Urinary bladder (tissue), 4 donors: ENCODE data around the gene DPPA3. TPM values are rescaled to one million over a fixed set of nuclear protein-coding genes. Genes with fewer than 3 reads are reported as not detected.
"Not testable (repeated sequence)": the region's sequence is repeated elsewhere in the genome, so short reads cannot be mapped to it uniquely, and the experiment has no call there.

Source experiments
- DNase-seq: peaks from one replicate; pipeline ENCODE4 v3.0.0-alpha.2; 2015; ENCODE audit errors: extremely low spot score
- H3K27ac ChIP-seq: one replicate; pipeline ENCODE4 v1.5.1; 2013; ENCODE audit warnings: low read depth, mild to moderate bottlenecking, moderate library complexity
- H3K36me3 ChIP-seq: one replicate; pipeline ENCODE4 v1.6.1; 2013; ENCODE audit warnings: mild to moderate bottlenecking, moderate library complexity; ENCODE audit not compliant: insufficient read depth
- H3K4me1 ChIP-seq: one replicate; pipeline ENCODE4 v1.6.1; 2013; ENCODE audit warnings: mild to moderate bottlenecking, moderate library complexity; ENCODE audit not compliant: insufficient read depth
- H3K4me3 ChIP-seq: one replicate; pipeline ENCODE4 v1.5.1; 2013; ENCODE audit warnings: low read depth, low read length
- WGBS: extraction: QIAGEN DNeasy Blood & Tissue Kit; methylation state at CpG from one replicate; pipeline ENCODE4 v1.1.7; 2013; 5-methylcytosine and 5-hydroxymethylcytosine counted together
- polyA plus RNA-seq: library from polyadenylated mRNA; stranded (reverse); fragments of 200-250 nt; gene quantifications from one replicate; pipeline ENCODE4 v1.2.3, GENCODE V29; 2013
- total RNA-seq: library from RNA; depleted of rRNA; stranded (reverse); fragments of >200 nt; gene quantifications from one replicate; pipeline ENCODE4 v1.2.3, GENCODE V29; 2014
- donor health status: healthy with polysubstance abuse.
- donor health status: healthy.

The DPPA3 gene
- total and polyA plus RNA-seq, 2 donors = not detected

GRCh38 chr12:7751394-7751793, 40.2 kb downstream of the DPPA3 start:
- WGBS = 86% methylated on average over 20 of the region's 20 CpGs
- Histone ChIP-seq H3K4me3 (no peak overlapping the region), H3K36me3 (no peaks in the 10 kb centered on the region), H3K4me1 (no peaks in the 10 kb centered on the region), H3K27ac (no peak overlapping the region)
- DNase-seq = no peak

GRCh38 chr12:7751941-7752922, 41.0 kb downstream of the DPPA3 start:
- not testable (repeated sequence) for H3K36me3 ChIP-seq, DNase-seq, H3K4me3 ChIP-seq, H3K27ac ChIP-seq, H3K4me1 ChIP-seq
- 93% methylated on average over 41 of the region's 48 CpGs for WGBS

- not testable (repeated sequence) for H3K36me3 ChIP-seq, DNase-seq, H3K4me3 ChIP-seq, H3K27ac ChIP-seq, H3K4me1 ChIP-seq
- WGBS = 91% methylated on average over 9 of the region's 9 CpGs
Measured at GRCh38 chr12:7755668-7756067, 44.4 kb downstream of the DPPA3 start.

GRCh38 chr12:7756993-7757392, 45.8 kb downstream of the DPPA3 start:
- no peak for DNase-seq
- H3K4me1 ChIP-seq = no peaks in the 10 kb centered on the region
- WGBS = 61% methylated on average over 2 of the region's 2 CpGs
- no peak overlapping the region for H3K4me3 ChIP-seq
- no peak overlapping the region for H3K27ac ChIP-seq
- no peaks in the 10 kb centered on the region for H3K36me3 ChIP-seq

- DNase-seq = no peak
- no peak overlapping the region for H3K4me3 ChIP-seq
- no peaks in the 10 kb centered on the region for H3K36me3 ChIP-seq
- no peaks in the 10 kb centered on the region for H3K4me1 ChIP-seq
- H3K27ac ChIP-seq = no peak overlapping the region
- WGBS = 46% methylated on average over 9 of the region's 9 CpGs
Measured at GRCh38 chr12:7758766-7759140, 47.5 kb downstream of the DPPA3 start.

Other genes with a start within 250 kb of the DPPA3 start
- gene CD163, start 207.7 kb upstream of the DPPA3 start, total RNA-seq = 19.1 TPM
- 243 TPM for gene CD163, start 207.7 kb upstream of the DPPA3 start, polyA plus RNA-seq
- not detected for gene APOBEC1, start 45.5 kb upstream of the DPPA3 start, total RNA-seq
- not detected for gene APOBEC1, start 45.5 kb upstream of the DPPA3 start, polyA plus RNA-seq
- gene GDF3, start 15.7 kb upstream of the DPPA3 start, total RNA-seq = not detected
- 0.20 TPM for gene GDF3, start 15.7 kb upstream of the DPPA3 start, polyA plus RNA-seq
- not detected for gene CLEC4C, start 35.9 kb downstream of the DPPA3 start, total RNA-seq
- not detected for gene CLEC4C, start 35.9 kb downstream of the DPPA3 start, polyA plus RNA-seq
- not detected for gene NANOGNB, start 53.8 kb downstream of the DPPA3 start, total RNA-seq
- gene NANOGNB, start 53.8 kb downstream of the DPPA3 start, polyA plus RNA-seq = not detected
- gene NANOG, start 78.0 kb downstream of the DPPA3 start, total RNA-seq = 0.21 TPM
- gene NANOG, start 78.0 kb downstream of the DPPA3 start, polyA plus RNA-seq = not detected
- 0.32 TPM for gene SLC2A14, start 161.5 kb downstream of the DPPA3 start, total RNA-seq
- gene SLC2A14, start 161.5 kb downstream of the DPPA3 start, polyA plus RNA-seq = 0.25 TPM
- gene SLC2A3, start 224.8 kb downstream of the DPPA3 start, total RNA-seq = 76.9 TPM
- gene SLC2A3, start 224.8 kb downstream of the DPPA3 start, polyA plus RNA-seq = 21.7 TPM